ENCODE measurements around the gene SLC25A23. TPM values are rescaled to one million over a fixed set of nuclear protein-coding genes. Genes with fewer than 3 reads are reported as not detected.

SLC25A23 gene
- total RNA-seq, 1 experiment from 2014 or later, result 14.5 TPM

DNA sequence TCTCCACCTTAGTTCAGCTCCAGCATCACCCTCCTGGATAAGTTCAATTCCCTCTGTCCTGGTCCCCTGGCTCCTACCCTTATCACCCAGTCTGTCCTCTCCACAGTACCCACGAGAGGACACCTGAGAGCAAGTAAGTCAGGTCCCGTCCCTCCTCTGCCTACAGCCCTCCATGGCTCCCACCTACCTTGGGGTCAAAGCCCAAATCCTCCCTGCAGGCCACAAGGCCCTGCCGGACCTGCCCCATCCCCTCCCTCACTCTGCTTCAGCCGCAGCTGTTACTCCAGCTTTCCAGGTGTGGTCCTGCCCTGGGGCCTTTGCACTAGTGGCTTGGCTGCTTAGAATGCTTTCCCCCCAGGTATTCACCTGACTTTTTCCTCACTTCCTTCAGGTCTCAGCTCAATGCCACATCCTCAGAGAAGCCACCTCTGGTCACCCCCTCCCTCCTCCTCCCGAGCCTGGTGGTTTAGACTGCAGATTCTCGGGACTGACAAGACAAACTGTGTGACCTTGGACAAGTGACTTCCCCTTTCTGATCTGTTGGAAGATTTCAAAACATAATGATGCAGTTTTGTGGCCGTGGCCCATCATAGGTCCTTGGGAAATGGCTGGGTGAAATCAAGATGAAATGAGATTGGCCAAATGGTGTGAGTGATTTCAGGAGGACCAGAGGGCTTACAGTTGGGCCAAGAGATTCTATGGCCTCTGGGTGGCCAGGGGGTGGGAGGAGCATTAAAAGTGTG is 38.9 kb upstream of the SLC25A23 start:
- TF ChIP-seq, protein P1, sequence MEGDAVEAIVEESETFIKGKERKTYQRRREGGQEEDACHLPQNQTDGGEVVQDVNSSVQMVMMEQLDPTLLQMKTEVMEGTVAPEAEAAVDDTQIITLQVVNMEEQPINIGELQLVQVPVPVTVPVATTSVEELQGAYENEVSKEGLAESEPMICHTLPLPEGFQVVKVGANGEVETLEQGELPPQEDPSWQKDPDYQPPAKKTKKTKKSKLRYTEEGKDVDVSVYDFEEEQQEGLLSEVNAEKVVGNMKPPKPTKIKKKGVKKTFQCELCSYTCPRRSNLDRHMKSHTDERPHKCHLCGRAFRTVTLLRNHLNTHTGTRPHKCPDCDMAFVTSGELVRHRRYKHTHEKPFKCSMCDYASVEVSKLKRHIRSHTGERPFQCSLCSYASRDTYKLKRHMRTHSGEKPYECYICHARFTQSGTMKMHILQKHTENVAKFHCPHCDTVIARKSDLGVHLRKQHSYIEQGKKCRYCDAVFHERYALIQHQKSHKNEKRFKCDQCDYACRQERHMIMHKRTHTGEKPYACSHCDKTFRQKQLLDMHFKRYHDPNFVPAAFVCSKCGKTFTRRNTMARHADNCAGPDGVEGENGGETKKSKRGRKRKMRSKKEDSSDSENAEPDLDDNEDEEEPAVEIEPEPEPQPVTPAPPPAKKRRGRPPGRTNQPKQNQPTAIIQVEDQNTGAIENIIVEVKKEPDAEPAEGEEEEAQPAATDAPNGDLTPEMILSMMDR (IDR thresholded peaks at IDR 0.05; ENCODE audit: unreplicated experiment), result no peak
- Mint-ChIP-seq H3K27ac (ENCODE audit: low read depth, unreplicated experiment) (no peak overlapping the region), H3K9me3 (ENCODE audit: unreplicated experiment) (no peaks in the 10 kb centered on the region), H3K4me1 (ENCODE audit: insufficient read depth, unreplicated experiment) (no peaks in the 10 kb centered on the region), H3K27me3 (ENCODE audit: insufficient read depth, unreplicated experiment) (peaks cover 12% of the 10 kb centered on the region), H3K36me3 (ENCODE audit: insufficient read depth, unreplicated experiment) (no peaks in the 10 kb centered on the region), H3K4me3 (ENCODE audit: unreplicated experiment) (no peak overlapping the region)
- DNase-seq (ENCODE audit: unreplicated experiment), result no peak
- no TSS peak for BruUV-seq (replicated peaks)
- intact Hi-C loops (cut with micrococcal nuclease), result no loop called here
- ChIA-PET CTCF (no interaction called here), POLR2A (no interaction called here)

DNA sequence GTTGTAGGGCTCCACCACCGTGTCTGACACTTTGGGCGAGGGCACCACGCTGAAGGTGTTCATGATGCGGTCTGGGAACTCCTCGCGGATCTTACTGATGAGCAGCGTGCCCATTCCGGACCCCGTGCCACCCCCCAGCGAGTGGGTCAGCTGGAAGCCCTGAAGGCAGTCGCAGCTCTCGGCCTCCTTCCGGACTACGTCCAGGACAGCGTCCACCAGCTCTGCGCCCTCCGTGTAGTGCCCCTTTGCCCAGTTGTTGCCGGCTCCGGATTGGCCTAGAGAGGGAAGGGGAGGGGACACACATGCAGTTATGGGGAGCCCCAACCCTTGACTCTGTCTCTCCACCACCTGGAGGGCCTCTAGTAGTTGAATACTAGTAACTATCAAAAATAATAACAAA is 36.4 kb upstream of the SLC25A23 start:
- intact Hi-C loops (cut with micrococcal nuclease), result no loop called here
- ChIA-PET POLR2A (no interaction called here), CTCF (interaction anchor here (0.6 kb wide), 1 partner anchor 168 kb away, joined by 3 read pairs; no protein-coding TSS in a partner anchor)
- H3K27ac Mint-ChIP-seq (ENCODE audit: low read depth, unreplicated experiment), result no peak overlapping the region
- TF ChIP-seq, protein P1 (IDR thresholded peaks at IDR 0.05; ENCODE audit: unreplicated experiment), result no peak
- peaks cover 1% of the 10 kb centered on the region for H3K27me3 Mint-ChIP-seq (ENCODE audit: insufficient read depth, unreplicated experiment)
- H3K36me3 Mint-ChIP-seq (ENCODE audit: insufficient read depth, unreplicated experiment), result no peaks in the 10 kb centered on the region
- peaks cover 7% of the 10 kb centered on the region for H3K9me3 Mint-ChIP-seq (ENCODE audit: unreplicated experiment)
- H3K4me1 Mint-ChIP-seq (ENCODE audit: insufficient read depth, unreplicated experiment), result no peaks in the 10 kb centered on the region
- BruUV-seq (replicated peaks), result no TSS peak
- DNase-seq (ENCODE audit: unreplicated experiment), result no peak
- H3K4me3 Mint-ChIP-seq (ENCODE audit: unreplicated experiment), result no peak overlapping the region

DNA sequence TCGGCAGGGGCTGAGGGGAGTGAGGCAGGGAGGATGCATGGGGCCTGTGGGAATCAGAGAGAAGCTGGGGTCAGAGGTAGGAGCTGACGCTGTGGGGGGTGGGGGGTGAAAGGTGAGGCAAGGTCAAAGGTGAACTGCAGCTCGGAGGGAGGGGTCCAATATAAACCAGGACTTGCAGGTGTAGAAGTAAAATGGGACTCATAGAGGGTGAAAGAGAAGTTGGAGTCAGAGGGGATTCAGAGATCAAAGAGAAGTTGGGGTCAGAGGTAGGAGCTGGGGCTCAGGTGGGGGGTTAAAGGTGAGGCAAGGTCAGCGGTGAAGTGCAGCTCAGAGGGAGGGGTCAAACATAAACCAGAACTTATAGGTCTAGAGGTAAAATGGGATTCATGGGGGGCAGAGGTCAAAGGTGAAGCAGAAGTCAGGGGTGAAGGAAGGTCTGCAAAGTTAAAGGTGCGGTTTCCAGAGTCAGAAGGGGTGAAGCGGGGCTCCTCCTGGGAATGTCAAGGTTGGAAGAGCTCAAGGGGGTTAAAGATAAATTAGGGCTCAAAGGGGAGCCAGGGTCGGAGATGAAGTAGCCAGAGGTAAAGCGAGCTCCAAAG is 34.9 kb upstream of the SLC25A23 start:
- intact Hi-C loops (cut with micrococcal nuclease), result no loop called here
- H3K4me3 Mint-ChIP-seq (ENCODE audit: unreplicated experiment), result no peak overlapping the region
- H3K27ac Mint-ChIP-seq (ENCODE audit: low read depth, unreplicated experiment), result no peak overlapping the region

More for the DNA sequence above, 34.9 kb upstream of the SLC25A23 start:
- H3K27me3 Mint-ChIP-seq (ENCODE audit: insufficient read depth, unreplicated experiment), result peaks cover 11% of the 10 kb centered on the region
- TF ChIP-seq, protein P1 (IDR thresholded peaks at IDR 0.05; ENCODE audit: unreplicated experiment), result no peak
- POLR2A ChIA-PET, result no interaction called here
- CTCF ChIA-PET, result interaction anchor here (0.6 kb wide), 3 partner anchors 21 to 786 kb away, joined by 3 read pairs; no protein-coding TSS in a partner anchor
- H3K4me1 Mint-ChIP-seq (ENCODE audit: insufficient read depth, unreplicated experiment), result no peaks in the 10 kb centered on the region
- H3K36me3 Mint-ChIP-seq (ENCODE audit: insufficient read depth, unreplicated experiment), result no peaks in the 10 kb centered on the region
- no peak for DNase-seq (ENCODE audit: unreplicated experiment)
- peaks cover 7% of the 10 kb centered on the region for H3K9me3 Mint-ChIP-seq (ENCODE audit: unreplicated experiment)
- BruUV-seq (replicated peaks), result no TSS peak

Measured in MCF 10A (cell line).